GM23338 (cell line): Measurements from ENCODE around the gene MVP. TPM values are rescaled to one million over a fixed set of nuclear protein-coding genes. Genes with fewer than 3 reads are reported as not detected.

Experiments used
- ATAC-seq: fragments of 200-7000 bp; cut with Tn5 transposase; 3 replicates; pipeline ENCODE4 v1.9.1; 2020
- DNase-seq: peaks from one replicate; pipeline ENCODE4 v3.0.0-alpha.2; 2015; ENCODE audit warnings: low spot score
- H2AFZ ChIP-seq: fragments of 200-600 bp; sonication (generic); 2 replicates; pipeline ENCODE4 v1.8.0; 2016; ENCODE audit warnings: antibody characterized with exemption, mild to moderate bottlenecking, moderate library complexity
- H3F3A ChIP-seq: fragments of 200-600 bp; sonication (generic); replicated peaks from 2 replicates; pipeline ENCODE4 v1.8.0; 2017; ENCODE audit warnings: antibody characterized with exemption, mixed run types, low read depth
- H3K27ac ChIP-seq: fragments of 200-600 bp; sonication (generic); 2 replicates; pipeline ENCODE4 v1.6.1; 2016; ENCODE audit warnings: low read depth
- H3K27me3 ChIP-seq: fragments of 200-600 bp; sonication (generic); 2 replicates; pipeline ENCODE4 v1.8.0; 2016; ENCODE audit warnings: mild to moderate bottlenecking, mixed run types, moderate library complexity; ENCODE audit not compliant: insufficient read depth
- H3K36me3 ChIP-seq: fragments of 200-600 bp; sonication (generic); 2 replicates; pipeline ENCODE4 v1.8.0; 2016; ENCODE audit warnings: mild to moderate bottlenecking; ENCODE audit not compliant: insufficient read depth
- H3K4me1 ChIP-seq: fragments of 200-600 bp; sonication (generic); 2 replicates; pipeline ENCODE4 v1.8.0; 2016; ENCODE audit warnings: mild to moderate bottlenecking, moderate library complexity; ENCODE audit not compliant: insufficient read depth
- H3K4me2 ChIP-seq: fragments of 200-600 bp; sonication (generic); 2 replicates; pipeline ENCODE4 v1.7.1; 2017; ENCODE audit warnings: mixed run types
- H3K4me3 ChIP-seq: fragments of 200-600 bp; sonication (generic); 2 replicates; pipeline ENCODE4 v1.6.1; 2016; ENCODE audit warnings: mixed run types
- H3K79me2 ChIP-seq: fragments of 200-600 bp; sonication (generic); replicated peaks from 2 replicates; pipeline ENCODE4 v1.8.0; 2017; ENCODE audit warnings: mild to moderate bottlenecking; ENCODE audit not compliant: insufficient read depth
- H3K9me2 ChIP-seq: fragments of 200-600 bp; sonication (generic); 2 replicates; pipeline ENCODE4 v1.8.0; 2017; ENCODE audit not compliant: insufficient read depth
- H4K20me1 ChIP-seq: fragments of 200-600 bp; sonication (generic); replicated peaks from 2 replicates; pipeline ENCODE4 v1.8.0; 2017; ENCODE audit warnings: mild to moderate bottlenecking; ENCODE audit not compliant: insufficient read depth
- H3K27ac Mint-ChIP-seq: 2 replicates; pipeline ENCODE4 v1.8.0; 2020; ENCODE audit warnings: inconsistent platforms, mild to moderate bottlenecking, moderate library complexity, mixed read lengths
- H3K27me3 Mint-ChIP-seq: 3 replicates; pipeline ENCODE4 v1.8.0; 2022; ENCODE audit warnings: low read depth, mild to moderate bottlenecking, moderate library complexity, mixed read lengths, inconsistent platforms; ENCODE audit not compliant: insufficient read depth, poor library complexity
- H3K36me3 Mint-ChIP-seq: 3 replicates; pipeline ENCODE4 v1.8.0; 2021; ENCODE audit warnings: low read depth, mild to moderate bottlenecking, inconsistent platforms, moderate library complexity, mixed read lengths
- H3K4me1 Mint-ChIP-seq: 3 replicates; pipeline ENCODE4 v1.8.0; 2020; ENCODE audit warnings: mild to moderate bottlenecking, inconsistent platforms, mixed read lengths
- H3K4me3 Mint-ChIP-seq: 3 replicates; pipeline ENCODE4 v1.8.0; 2021; ENCODE audit warnings: moderate library complexity, mild to moderate bottlenecking, inconsistent platforms, mixed read lengths
- H3K9me3 Mint-ChIP-seq: 3 replicates; pipeline ENCODE4 v1.8.0; 2020; ENCODE audit warnings: moderate library complexity, mild to moderate bottlenecking, inconsistent platforms, mixed read lengths
- CREB1 ChIP-seq: fragments of 250-450 bp; sonication (Bioruptor Pico); IDR thresholded peaks from 2 replicates; pipeline ENCODE4 v1.5.0; 2020; ENCODE audit warnings: low read depth, mild to moderate bottlenecking, moderate library complexity
- ETS1 ChIP-seq: IDR thresholded peaks from 2 replicates; pipeline ENCODE4 v1.6.1; 2016; ENCODE audit warnings: antibody characterized with exemption
- STAT1 ChIP-seq: IDR thresholded peaks from one replicate; pipeline ENCODE4 v1.6.1; 2016; ENCODE audit warnings: antibody characterized with exemption; ENCODE audit not compliant: unreplicated experiment
- ZNF114 ChIP-seq: fragments of 250-450 bp; sonication (Bioruptor Pico); IDR thresholded peaks from 2 replicates; pipeline ENCODE4 v1.5.0; 2020; ENCODE audit warnings: mild to moderate bottlenecking, moderate library complexity
- ZNF331 ChIP-seq: fragments of 250-450 bp; sonication (Bioruptor Pico); IDR thresholded peaks from 2 replicates; pipeline ENCODE4 v1.5.0; 2020; ENCODE audit warnings: low read depth, mild to moderate bottlenecking, moderate library complexity
- ZNF462 ChIP-seq: fragments of 250-450 bp; sonication (Bioruptor Pico); IDR thresholded peaks from 2 replicates; pipeline ENCODE4 v1.5.0; 2020; ENCODE audit warnings: mild to moderate bottlenecking, moderate library complexity
- polyA plus RNA-seq: library from polyadenylated mRNA; unstranded; fragments of >200 nt; fragmentation: Nextera tagmentation; extraction: Ambion mirVana; gene quantifications from 2 replicates; pipeline ENCODE4 v1.2.1, GENCODE V29; 2016
- total RNA-seq: library from RNA; depleted of rRNA; stranded (reverse); fragments of >200 nt; shearing (Covaris generic); gene quantifications from 2 replicates; pipeline ENCODE4 v1.2.3, GENCODE V29; 2014

The MVP gene
- total and polyA plus RNA-seq, 2 experiments from 2014 or later: 1.4 to 3.7 TPM

- H3K9me2 ChIP-seq: no peaks in the 10 kb centered on the region
- peaks cover 4% of the 10 kb centered on the region for H3K4me1 ChIP-seq
- ATAC-seq (no peak), DNase-seq (no peak)
- H4K20me1 ChIP-seq: no peaks in the 10 kb centered on the region
- no peaks in the 10 kb centered on the region for H3K79me2 ChIP-seq
- peaks cover 6% of the 10 kb centered on the region; the same call in 1 of the 2 replicates for H3F3A ChIP-seq
- Mint-ChIP-seq H3K36me3 (0 out of 3 replicates have a peak, but pooled peaks cover 6% of the 10 kb centered on the region), H3K9me3 (no peaks in the 10 kb centered on the region; the same call in 1 of the 3 replicates), H3K4me3 (no peak overlapping the region), H3K27ac (no peak overlapping the region), H3K4me1 (peaks cover 12% of the 10 kb centered on the region), H3K27me3 (peaks cover 12% of the 10 kb centered on the region)
- H3K36me3 ChIP-seq: no peaks in the 10 kb centered on the region
- TF ChIP-seq ZNF331: no peak
- no peak overlapping the region for H3K4me2 ChIP-seq
- no peak overlapping the region for H3K4me3 ChIP-seq
- H2AFZ ChIP-seq: no peak overlapping the region
- H3K27ac ChIP-seq: no peak overlapping the region
- H3K27me3 ChIP-seq: no peaks in the 10 kb centered on the region
These were observed 54.9 kb downstream of the MVP start for GRCh38 chr16:29875206-29875605.

- H3K4me1 Mint-ChIP-seq: peaks cover 12% of the 10 kb centered on the region
- H3K4me3 Mint-ChIP-seq: peak overlapping the region; percentile 81
- DNase-seq: peak; percentile 94
- ATAC-seq: peak; percentile 63
- H3K27me3 Mint-ChIP-seq: peaks cover 12% of the 10 kb centered on the region
- Histone ChIP-seq H3F3A (peaks cover 6% of the 10 kb centered on the region; the same call in 1 of the 2 replicates), H3K27me3 (no peaks in the 10 kb centered on the region), H3K27ac (no peak overlapping the region), H2AFZ (peak overlapping the region; percentile 92; the same call in 1 of the 2 replicates), H3K79me2 (no peaks in the 10 kb centered on the region), H3K9me2 (no peaks in the 10 kb centered on the region), H3K4me1 (peaks cover 4% of the 10 kb centered on the region), H3K36me3 (no peaks in the 10 kb centered on the region; the same call in 1 of the 2 replicates), H3K4me2 (peak overlapping the region; percentile 90), H4K20me1 (no peaks in the 10 kb centered on the region; the same call in 1 of the 2 replicates), H3K4me3 (peak overlapping the region; percentile 54)
- no peak overlapping the region for H3K27ac Mint-ChIP-seq
- 0 out of 3 replicates have a peak, but pooled peaks cover 9% of the 10 kb centered on the region for H3K36me3 Mint-ChIP-seq
- no peak for TF ChIP-seq ETS1
- TF ChIP-seq ZNF331: no peak
- no peak for TF ChIP-seq CREB1 (CRISPR knock-in tag)
- TF ChIP-seq ZNF114 (CRISPR knock-in tag): no peak
- TF ChIP-seq ZNF462 (CRISPR knock-in tag): no peak
- no peak for TF ChIP-seq STAT1
- no peaks in the 10 kb centered on the region; the same call in 1 of the 3 replicates for H3K9me3 Mint-ChIP-seq
These were observed 55.9 kb downstream of the MVP start for GRCh38 chr16:29876217-29876593.
